Right kidney (tissue), 1 donor: ENCODE results near the gene LMOD1.
"Not testable (repeated sequence)": the region's sequence is repeated elsewhere in the genome, so short reads cannot be mapped to it uniquely, and the experiment has no call there.

ENCODE experiments used
- DNase-seq: peaks from one replicate; pipeline ENCODE4 v3.0.0-alpha.2; 2016

The LMOD1 gene

GRCh38 chr1:201947697-201948008, 1.3 kb upstream of the LMOD1 start:
- no peak for DNase-seq

DNA sequence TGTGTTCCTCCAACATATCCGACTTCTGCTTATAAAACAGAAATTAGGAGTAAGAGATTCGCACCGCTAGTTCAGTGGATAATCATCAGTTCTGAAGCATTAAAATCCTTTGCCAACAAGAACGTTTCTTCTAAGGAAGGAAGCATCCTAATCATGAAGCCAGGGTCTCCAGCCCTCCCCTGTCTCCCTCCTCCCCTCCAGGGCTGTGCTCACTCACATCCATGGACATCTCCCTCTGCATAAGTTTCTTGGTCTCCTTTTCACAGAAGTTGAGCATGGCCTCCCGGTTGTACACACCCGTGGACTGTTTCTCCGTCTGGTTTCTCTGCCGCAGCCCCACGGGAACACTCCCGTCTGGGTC, 505 bp downstream of the LMOD1 start:
- no peak for DNase-seq

GRCh38 chr1:201945157-201945556, 1.2 kb downstream of the LMOD1 start:
- no peak for DNase-seq

DNA sequence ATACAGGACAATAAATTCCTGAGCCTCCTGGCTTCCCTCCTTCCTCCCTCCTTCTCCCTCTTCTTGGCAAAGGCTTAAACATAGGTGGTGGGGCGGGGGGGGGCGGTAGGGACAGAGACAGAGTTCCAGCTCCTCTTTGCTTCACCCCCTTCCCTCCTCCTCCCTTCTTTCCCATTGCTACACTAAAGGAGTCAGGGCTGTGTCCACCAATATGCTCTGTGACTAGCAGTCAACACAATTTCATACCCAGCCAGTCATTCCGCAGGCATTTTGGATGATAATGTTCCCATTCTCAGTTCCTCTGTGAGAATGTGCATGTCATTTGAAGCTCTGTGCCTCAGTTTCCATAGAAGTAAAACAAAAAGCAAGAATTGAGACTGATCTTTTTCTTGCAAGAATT, 1.7 kb downstream of the LMOD1 start:
- DNase-seq, result no peak

DNA sequence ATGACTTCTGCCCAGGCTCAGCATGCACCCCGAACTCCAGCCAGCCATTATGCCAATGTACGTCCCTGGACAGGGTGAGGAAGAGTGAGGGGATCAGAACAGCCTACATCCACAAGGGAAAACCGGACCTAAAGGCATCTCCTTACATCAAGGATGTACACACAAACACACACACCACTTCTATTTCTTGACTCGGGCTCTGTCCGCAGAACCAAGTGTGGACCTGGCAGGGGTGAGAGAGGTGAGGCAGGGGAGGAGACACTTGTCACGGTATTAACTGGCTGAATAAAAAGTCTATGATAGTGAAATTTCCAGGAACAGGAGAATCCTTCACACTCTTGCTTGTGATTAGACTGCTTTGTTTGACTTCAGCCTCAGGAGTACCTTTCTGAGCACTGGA, 2.3 kb downstream of the LMOD1 start:
- no peak for DNase-seq

- no peak for DNase-seq
These were observed 4.2 kb downstream of the LMOD1 start for GRCh38 chr1:201942129-201942495.

GRCh38 chr1:201941420-201942128, 4.8 kb downstream of the LMOD1 start:
- DNase-seq, result peak; percentile 77

DNA sequence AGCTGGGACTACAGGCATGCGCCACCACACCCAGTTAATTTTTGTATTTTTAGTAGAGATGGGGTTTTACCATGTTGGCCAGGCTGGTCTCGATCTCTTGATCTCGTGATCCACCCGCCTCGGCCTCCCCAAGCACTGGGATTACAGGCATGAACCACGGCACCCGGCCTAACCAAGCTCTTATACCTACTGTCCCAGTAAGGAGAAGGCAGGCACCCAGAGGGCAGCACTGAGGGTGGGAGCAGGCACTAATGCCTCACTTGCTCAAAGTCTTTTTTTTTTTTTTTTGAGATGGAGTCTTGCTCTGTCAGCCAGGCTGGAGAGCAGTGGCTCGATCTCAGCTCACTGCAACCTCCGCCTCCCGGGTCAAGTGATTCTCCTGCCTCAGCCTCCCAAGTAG, 6.0 kb downstream of the LMOD1 start:
- not testable (repeated sequence) for DNase-seq

DNA sequence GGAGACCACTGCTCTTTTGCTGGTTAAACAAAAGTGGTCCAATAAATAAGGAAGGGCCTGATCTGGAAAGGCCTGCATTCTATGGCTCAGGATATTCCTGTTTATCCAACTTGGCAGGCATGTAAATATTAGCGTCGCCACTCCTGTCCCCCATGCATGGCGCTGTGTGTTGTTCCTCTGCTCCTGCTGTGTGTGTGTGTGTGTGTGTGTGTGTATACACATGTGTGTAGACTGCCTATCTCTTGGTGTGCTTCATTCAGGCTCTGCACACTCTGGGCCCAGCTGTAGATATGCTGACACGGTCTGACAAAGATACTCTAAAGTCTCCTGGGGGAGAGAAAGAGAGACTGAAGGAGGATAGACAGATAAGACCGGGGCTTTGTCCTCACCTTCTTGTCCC, 6.8 kb downstream of the LMOD1 start:
- no peak for DNase-seq

GRCh38 chr1:201939148-201939547, 7.2 kb downstream of the LMOD1 start:
- DNase-seq, result no peak

DNA sequence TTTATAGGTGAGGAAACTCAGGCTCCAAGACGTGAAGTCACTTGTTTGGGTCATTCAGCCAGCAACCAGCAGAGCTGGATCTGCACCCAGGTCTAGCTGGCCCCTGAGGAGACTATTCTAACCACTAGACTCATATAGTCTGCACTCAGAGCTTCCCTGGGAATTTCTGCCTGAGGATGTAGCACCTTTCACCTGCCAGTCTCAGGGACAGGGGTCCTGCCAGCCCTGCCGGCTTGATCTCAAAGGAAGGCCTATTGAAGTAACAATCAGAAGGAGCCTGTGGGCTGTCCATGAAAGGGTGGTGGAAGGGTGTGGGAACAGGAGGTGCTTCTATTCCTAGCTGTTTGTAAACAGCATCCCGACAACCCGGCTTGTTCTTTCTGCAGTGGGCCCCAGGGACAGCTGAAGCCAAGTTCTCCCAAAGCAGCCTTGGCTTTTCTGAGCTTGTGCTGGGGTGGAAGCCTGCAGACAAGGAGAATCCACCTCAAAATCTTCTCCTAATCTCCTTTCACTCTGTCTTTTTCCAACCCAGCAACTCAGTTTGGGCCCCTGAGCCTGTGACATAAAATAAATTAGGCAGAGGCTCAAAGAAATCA, 7.8 kb downstream of the LMOD1 start:
- DNase-seq, result no peak

DNA sequence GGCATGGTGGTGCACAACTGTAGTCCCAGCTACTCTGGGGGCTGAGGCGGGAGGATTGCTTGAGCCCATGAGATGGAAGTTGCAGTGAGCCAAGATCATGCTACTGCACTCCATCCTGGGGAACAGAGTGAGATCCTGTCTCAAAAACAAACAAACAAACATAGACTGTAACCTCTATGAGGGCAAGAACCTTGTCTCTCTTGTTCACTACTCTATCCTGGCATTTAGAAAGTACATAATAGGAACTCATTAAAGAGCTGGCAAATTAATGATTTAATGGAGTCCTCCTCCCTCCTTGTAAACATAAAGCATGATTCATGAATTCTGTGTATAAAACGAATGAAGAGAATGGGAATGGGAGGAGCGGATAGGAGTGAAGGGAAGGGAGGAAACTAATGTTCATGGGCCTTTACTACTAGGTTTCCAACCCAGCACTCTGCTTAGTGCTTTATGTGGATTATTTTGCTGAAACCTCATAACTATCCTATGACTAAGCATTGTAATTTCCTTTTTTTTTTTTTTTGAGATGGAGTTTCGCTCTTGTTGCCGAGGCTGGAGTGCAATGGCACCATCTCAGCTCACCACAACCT, 8.6 kb downstream of the LMOD1 start:
- DNase-seq, result no peak

DNA sequence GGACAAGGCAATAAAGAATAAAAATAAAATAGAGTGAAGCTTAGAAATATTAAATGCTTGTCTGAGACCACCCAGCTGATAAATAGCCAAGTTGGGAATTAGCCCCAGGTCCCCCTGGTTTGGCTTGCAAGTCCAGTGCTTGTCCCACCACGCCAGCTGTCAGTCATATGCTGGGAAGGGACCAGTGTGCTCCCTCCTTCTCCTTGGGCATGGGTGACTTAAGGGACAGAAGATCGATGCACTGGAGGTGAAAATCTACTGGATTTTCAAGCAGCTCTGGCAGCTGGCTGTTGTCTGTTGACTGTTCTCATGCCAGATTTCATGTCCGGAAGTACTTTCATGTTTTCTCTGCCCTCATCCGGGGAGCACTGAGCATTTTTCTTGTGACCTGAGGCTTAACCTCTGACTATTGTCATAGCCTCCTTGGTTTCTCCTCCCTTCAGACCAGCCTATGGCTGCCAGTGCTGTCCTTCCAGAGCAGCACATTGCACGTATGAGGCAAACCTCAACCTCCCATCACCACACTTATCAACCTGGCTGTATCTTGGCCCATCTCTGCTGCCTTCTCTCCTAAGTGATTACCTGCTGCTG, 12.4 kb downstream of the LMOD1 start:
- no peak for DNase-seq

- DNase-seq, result no peak
These were observed 15.5 kb downstream of the LMOD1 start for GRCh38 chr1:201930803-201931202.

DNA sequence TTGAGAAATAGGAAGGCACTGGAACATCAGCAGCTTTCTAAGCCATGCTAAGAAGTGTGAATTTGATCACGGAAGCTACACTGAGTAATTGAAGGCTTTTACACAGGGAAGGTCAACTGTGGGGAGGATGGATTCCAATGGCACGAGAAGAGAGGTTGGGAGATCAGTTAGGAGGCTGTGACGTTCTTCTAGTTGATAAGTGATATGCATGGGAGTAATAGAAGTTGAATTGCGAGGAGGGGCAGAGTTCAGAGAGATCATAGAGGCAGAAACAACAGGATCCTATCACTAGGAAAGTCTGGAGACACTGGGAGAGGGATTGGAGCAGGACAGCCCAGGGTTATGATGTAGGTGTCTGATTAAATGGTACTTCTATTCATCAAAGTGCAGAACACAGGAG, 16.2 kb downstream of the LMOD1 start:
- DNase-seq, result no peak

- no peak for DNase-seq
These were observed 18.1 kb downstream of the LMOD1 start for GRCh38 chr1:201928266-201928665.

DNA sequence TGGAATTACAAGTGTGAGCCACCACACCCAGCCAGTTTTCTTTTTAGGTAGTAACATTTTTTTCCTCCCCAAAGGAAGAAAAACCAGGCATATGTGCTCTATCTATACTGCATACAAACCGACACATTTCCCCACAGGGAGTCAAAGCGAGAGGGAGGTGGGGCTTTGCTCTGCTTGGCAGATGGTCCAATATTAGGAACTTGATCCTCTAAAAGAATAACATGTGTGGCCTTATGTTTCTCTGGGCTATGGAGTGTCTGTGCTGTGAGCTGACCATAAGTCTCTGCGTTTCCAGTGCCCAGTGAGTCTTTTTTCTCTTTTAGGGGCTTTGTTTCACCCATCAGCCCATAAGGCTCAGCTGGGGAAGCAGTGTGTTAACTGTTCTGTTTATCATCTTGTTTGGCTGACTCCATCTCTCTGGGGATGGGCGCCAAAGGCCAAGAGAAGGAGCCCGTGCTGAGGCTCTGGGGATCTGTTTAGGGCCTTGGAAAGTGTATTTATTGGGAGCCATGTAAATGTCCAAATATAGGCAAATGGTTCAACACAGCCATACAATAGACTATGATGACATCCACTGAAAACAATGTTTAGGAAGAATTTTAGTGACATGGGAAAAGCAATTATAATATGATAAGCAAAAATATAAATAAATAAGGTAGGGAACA, 20.2 kb downstream of the LMOD1 start:
- no peak for DNase-seq

DNA sequence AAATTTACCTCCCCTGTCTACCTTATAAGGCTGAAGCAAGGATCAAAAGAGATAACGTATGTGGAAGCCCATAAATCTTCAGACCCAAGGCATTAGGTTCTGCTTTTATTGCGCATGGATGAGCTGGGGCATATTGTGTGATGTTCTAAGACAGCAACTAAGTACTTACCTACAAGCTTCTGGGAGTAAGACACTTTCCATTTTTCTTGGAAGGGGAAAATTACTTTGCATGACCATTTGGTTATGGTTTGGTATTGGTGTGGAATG, 21.1 kb downstream of the LMOD1 start:
- DNase-seq, result no peak

DNA sequence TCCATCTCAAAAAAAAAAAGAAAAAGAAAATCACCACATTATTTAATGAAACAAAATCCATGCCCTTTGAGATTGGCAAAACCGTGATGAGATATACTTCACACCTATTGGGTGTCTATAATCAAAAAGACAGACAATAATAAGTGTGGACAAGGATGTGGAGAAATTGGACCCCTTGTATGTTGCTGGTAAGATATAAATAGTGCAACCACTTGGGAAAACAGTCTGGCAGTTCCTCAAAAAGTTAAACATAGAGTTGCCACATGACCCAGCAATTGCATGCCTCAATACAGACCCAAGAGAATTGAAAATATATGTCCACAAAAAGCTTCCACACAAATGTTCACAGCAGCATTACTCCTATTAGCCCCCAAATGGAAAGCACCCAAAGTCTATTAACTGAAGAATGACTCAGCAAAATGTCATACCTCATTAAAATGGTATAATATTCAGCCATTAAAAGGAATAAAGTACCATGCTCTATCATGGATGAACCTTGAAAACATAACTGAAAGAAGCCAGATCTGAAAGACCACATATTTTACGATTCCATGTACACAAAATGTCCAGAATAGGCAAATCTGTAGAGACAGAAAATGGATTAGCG, 24.3 kb downstream of the LMOD1 start:
- no peak for DNase-seq

DNA sequence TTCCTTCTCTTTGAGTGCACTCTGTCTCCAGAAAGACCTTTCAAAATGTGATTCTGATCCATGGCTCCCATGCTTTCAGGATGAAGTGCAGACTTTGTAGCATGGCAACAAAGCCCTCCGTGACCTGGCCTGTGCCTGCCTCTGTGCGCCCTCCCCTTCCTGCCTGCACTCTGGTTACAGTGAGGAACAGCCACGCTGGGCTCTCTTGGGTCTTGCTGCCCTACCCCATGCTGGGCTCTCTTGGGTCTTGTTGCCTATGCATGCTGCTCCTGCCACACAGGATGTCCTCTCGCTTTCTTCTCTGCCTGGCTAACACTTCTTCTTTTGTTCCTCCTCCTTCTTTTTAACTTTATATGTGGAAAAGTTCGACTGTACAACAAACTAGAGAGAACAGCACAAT, 28.0 kb downstream of the LMOD1 start:
- no peak for DNase-seq

GRCh38 chr1:201917362-201918033, 28.9 kb downstream of the LMOD1 start:
- no peak for DNase-seq

GRCh38 chr1:201916649-201917249, 29.6 kb downstream of the LMOD1 start:
- peak; percentile 54 for DNase-seq
